CD4-positive, alpha-beta T cell treated with Interleukin-21 for 1 hour (primary cell): Measurements from ENCODE around the gene C11orf68.
A peak's percentile ranks its signal among the peaks of the same experiment; 100 is the strongest.

ENCODE experiments used
- DNase-seq: peaks from one replicate; pipeline ENCODE4 v3.0.0-alpha.2; 2020

C11orf68 gene

DNA sequence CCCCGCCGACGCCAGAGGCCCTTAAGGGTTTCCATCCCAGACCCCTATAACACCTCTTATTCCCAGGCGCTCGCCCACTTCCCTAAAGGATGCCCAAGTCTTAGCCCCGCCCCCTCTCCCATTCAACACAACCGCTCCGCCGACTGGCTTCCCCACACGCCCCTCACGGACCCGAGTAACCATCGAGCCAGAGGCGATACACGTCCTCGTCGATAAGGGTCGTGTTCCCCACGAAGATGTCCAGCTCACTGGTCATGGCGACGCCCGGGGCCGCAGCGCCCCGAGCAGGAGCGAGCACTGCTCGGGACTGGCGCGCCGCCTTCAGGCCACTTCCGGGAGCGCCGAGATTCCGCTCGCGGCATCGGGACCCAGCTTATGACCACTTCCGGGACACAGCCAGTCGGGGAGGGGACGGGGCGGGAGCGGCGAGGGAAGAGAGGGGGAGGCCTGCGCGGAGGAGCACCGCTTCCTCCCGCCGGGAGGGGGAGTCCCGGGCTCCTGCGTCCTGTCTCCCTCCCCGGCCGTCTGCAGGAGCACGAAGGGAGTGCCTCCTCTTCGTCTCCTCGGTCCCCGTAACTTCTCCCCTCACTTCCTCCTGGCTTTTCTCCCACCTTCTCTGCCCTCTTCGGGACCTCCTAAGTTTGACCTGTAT lies 30.6 kb downstream of the C11orf68 start, which contains the start of gene FIBP:
TSS of gene FIBP (minus strand) at position 309 of the 652 bp plus-strand sequence. CDS start at position 256, 53 bp downstream.
- peak; percentile 96 for DNase-seq

DNA sequence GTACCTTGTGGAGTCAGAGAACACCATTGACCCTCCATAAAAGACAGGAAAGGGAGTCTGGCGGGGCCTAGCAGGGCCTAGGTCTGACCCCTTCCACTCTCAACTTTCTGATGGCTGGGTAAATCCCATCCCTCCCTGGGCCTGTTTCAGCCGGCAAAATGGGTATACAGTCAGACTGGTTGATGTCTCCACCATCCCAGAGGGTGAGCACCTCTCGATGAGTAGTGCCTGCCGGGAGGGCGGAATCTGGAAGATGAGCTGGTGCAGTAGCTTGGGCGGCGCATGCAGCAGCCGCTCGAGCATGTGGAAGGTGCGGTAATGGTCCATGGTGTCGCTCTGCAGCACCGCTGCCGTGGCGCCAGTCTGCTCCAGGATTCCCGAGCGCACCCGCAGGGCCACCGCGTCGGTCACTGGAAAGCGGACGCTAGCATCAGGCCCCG lies 31.1 kb downstream of the C11orf68 start:
- peak; percentile 23 for DNase-seq

DNA sequence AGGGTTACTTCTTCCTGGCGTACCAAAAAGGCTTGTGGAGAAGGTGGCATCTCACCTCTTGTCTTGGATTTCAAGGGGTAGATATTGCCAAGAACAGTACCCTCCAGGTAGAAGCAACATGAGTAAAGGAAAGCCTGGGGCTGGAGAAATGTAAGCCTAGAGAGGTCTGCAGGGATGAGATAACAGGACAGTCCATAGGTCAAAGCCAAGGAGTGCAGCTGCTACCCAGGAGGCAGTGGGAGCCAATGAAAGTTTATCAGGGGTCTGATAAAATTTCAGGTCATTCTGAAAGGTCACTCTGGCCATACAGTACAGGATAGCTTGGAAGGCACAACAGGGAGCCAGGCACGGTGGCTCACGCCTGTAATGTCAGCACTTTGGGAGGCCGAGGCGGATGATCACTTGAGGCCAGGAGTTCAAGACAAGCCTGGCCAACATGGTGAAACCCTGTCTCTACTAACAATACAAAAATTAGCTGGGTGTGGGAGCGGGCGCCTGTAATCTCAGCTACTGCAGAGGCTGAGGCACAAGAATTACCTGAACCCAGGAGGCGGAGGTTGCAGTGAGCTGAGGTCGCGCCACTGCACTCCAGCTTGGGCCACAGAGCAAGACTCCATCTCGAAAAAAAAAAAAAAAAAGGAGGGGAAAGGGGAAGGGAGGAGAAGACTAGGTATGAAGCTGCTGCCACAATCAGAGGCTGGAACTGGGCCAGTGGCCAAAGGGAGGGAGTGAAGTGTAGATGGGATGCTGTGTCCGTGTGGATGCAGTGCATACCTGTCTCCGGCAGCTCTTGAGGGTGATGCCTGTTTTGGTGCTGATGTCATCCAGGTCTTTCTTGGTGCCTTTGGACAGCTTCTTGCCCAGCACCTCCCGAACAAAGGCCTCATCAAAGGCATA lies 31.8 kb downstream of the C11orf68 start:
- DNase-seq, result no peak

DNA sequence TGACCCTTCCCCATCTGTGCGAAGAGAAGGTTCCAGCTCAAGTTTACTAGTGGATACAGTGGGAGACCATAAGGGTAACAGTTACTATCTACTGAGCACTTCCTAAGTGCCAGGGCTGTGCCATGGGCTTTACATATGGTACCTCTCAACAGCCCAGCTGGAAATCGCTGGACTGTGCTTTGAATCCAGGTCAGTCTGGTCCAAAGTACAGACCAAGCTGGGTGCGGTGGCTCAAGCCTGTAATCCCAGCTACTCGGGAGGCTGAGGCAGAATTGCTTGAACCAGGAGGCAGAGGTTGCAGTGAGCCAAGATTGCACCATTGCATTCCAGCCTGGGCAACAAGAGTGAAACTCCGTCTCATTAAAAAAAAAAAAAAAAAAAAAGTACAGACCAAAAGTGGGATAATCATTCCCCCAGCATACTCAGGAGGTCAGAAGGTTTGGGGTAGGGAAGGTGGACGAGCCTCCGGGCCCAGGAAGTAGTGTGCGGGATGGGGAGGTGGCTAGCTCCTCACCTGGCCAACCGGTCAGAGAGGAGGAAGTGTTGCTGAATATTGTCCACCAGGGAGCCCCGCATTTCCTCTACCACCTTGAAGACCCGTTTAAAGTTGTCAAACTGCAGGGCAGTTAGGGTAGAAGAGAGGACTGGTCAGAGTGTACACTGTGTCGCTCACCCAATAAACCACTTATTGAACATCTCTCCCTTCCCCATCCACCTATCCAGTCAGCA lies 32.9 kb downstream of the C11orf68 start:
- no peak for DNase-seq

DNA sequence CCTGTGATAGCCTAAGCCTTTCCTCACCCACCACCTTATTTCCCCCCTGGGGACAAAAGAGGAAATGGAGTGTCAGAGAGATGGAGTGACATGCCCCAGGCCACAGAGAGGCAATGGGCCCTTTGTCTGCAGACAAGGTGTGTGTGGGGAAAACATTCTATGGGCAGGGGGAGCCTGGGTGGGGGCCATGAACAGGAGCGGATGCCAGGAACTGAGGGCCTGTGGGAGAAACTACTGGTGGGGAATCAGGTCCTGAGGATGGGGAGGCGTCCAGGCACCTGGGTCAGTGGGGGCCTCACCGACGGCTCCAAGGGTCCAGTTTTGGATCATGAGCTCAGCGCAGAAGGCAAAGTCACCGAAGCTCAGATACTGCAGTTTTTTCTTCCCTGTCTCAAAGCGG lies 33.6 kb downstream of the C11orf68 start:
- no peak for DNase-seq

DNA sequence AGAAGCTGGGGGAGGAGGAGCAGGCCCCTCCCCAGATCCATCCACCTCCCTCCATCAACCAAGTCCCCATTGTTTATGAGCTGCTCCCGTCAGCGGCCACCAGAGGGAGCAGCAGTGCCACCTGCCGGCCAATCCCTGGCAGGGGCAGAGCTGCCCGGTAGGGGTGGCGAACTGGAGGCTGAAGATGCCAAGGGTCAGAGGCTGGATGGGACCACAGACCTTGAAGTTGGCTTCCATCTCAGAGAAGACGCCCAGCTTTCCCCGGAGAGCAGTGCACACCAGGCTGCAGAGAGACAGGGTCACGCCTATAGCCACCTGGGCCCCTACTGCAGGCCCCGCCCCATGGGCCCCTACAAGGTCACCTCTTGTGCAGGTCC lies 34.2 kb downstream of the C11orf68 start:
- DNase-seq, result peak; percentile 87

DNA sequence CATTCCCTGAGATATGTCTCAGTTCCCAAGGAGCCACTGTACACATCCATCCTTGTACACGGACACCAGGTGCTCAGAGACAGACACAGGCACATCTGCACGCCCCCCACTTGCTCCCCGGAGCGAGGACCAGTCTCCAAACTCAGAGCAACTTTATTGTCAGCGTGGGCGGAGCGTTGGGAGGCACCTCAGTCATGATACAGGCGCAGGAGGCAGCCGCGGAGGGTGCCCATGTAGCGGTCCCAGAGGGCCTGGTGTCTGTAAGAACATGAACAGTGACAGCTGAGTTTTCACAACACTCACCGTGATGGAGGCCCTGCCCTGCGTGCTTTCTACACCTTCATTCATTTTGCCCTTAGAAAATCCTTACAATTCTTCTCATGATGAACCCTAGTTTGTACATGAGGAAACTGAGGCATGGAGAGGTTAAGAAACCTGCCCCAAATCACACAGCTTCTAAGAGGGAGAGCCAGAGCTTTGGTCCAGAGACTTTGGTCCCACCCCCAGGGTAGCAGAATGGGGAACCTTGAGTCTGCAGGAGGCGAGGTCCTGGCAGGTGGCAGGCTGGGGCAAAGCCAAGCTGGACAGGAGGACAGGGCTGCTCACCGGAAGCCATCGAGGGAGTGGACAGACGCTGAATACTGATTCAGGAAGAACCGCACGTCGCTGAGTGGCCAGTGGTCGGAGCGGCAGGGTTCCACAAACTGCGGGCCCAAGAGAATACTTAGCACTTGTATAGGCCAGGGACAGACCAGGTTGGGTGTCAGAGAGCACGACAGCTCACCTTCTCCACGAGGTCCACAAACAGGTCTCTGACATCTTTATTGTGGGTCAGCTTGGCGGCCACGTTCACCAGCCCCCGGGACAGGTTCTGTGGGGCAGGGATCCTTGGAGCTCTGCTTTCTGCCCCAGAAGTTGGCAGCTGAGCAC lies 34.8 kb downstream of the C11orf68 start:
- DNase-seq, result no peak

DNA sequence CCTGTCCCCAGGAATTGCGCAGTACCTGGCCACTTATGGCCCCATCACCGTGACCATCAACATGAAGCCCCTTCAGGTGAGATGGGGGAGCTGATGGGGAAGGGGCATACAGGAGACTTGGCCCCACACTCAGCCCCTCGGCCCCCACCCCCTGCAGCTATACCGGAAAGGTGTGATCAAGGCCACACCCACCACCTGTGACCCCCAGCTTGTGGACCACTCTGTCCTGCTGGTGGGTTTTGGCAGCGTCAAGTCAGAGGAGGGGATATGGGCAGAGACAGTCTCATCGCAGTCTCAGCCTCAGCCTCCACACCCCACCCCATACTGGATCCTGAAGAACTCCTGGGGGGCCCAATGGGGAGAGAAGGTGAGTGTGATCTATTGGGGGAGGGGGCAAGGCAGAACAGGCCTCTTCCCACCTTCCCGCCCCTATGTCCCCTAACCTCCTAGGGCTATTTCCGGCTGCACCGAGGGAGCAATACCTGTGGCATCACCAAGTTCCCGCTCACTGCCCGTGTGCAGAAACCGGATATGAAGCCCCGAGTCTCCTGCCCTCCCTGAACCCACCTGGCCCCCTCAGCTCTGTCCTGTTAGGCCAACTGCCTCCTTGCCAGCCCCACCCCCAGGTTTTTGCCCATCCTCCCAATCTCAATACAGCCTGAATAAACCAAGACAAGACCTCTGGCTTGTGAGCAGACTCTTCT lies 35.7 kb downstream of the C11orf68 start:
- no peak for DNase-seq

DNA sequence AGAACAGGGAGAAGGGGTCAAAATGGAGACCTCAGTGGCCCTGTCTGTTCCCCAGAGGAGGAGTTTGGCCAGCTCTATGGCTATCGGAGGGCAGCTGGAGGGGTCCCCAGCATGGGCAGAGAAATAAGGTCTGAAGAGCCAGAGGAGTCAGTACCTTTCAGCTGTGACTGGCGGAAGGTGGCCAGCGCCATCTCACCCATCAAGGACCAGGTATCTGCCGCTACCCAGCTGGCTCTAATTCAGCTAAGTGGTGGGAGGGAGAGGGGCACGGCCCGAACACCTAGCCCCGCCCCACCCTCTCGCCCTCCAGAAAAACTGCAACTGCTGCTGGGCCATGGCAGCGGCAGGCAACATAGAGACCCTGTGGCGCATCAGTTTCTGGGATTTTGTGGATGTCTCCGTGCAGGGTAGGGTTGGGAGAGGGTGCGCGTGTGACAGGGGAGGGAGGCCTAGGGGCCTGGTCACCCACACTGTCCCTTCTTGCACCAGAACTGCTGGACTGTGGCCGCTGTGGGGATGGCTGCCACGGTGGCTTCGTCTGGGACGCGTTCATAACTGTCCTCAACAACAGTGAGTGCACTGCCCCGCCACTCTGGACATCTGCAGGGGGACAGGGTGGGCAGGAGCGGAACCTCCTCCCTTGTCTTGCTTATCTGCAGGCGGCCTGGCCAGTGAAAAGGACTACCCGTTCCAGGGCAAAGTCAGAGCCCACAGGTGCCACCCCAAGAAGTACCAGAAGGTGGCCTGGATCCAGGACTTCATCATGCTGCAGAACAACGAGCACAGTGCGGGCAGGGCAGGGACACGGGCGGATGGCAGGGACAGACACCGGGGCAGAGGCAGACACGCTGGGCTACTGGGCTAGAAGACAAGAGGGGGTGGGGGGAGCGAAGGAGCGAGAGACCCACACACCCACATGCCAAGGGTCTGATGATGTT lies 36.5 kb downstream of the C11orf68 start:
- no peak for DNase-seq

DNA sequence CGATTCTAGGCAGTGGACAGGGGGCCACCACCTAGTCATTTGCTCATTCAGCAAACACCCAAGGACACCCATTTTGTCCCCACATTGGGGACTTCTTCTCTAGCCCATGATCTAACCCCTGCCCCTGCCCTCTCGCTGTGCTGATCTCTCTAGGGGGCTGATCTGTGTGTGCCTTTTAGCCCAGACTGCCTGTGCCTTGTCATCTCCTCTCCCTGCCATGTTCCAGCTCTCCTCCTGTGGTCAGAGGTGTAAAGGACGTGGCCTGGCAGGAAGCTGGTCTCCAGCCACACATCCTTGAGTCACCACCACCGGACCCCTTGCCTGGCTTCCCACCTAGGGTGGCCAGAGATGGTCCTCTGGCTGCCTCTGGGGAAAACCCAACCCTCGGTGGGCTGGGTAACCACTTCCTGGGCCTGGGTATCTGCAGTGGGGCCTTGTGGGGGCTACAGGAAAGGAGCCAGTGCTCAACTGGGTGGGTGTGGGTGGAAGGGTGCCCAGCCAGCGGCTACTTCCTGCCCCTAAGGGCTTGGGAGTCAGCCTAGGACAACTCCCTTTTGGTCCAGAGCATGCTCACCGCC lies 37.9 kb downstream of the C11orf68 start:
- peak; percentile 38 for DNase-seq

DNA sequence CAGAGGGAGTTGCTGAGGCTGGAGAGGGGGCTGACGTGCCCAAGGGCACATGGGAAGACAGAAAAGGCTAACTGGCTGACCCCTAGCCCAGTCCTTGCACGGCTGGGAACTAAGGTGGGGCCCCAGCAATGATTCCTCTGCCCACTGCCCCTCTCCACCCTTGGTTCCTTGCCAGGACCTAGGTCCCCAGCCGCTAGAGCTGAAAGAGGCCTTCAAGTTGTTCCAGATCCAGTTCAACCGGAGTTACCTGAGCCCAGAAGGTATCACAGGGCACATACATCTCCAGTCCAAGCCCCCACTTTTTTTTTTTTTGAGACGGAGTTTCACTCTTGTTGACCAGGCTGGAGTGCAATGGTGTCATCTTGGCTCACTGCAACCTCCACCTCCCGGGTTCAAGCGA lies 38.8 kb downstream of the C11orf68 start:
- DNase-seq, result no peak

DNA sequence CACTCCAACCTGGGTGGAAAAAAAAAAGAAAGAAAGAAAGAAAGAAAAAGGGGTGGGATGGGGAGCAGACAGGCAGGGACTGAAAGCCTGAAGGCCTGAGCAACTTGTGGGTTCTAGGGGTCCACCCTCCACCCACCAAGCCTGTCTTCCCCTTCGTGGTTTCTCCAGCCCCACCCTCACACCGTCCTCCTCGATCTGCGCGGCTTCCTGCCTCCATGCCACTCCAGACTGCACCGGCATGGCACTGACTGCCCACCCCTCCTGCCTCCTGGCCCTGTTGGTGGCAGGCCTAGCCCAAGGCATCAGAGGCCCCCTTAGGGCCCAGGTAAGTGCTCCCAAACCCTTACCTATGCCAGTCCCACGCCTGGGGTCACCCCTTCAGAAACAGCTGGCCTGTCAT lies 39.2 kb downstream of the C11orf68 start, which contains the start of gene CTSW:
TSS of gene CTSW (plus strand) at position 221 of the 400 bp plus-strand sequence. CDS start at position 239, 18 bp downstream.
- peak; percentile 70 for DNase-seq

DNA sequence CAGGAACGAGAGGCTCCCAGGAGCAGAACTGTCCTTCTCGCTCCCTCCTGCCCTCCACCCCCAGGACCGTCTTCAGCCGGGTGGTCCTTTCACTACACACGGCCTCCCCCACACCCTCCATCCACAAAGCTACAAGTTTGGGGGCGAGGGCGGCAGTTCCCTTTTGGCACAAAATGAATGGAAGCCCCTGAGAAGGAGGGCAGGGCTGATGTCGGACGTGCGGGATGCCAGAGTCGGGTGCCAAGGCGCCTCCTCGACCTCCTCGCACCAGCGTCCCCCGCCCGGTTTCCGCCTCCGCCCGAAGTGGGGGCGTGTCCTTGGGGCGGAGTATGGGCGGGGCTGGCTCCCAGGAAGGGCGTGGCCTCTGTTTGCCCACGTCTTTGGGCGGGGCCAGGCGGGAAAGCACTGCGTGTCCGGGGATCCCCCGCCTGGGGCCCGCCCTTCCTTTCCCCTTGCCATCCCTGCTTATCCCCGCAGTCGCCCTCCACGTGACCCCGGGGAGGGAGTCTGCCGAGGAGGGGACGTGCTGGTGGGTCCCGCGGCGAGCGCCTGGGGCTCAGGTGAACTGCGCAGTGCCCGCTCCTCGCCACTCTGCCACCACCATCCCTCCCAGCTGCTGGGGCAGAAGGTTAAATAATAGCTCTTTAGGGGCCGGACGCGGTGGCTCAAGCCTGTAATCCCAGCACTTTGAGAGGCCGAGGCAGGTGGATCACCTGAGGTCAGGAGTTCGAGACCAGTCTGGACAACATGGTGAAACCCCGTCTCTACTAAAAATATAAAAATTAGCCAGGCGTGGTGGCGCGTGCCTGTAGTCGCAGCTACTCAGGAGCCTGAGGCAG lies 45.3 kb downstream of the C11orf68 start:
- peak; percentile 97 for DNase-seq

DNA sequence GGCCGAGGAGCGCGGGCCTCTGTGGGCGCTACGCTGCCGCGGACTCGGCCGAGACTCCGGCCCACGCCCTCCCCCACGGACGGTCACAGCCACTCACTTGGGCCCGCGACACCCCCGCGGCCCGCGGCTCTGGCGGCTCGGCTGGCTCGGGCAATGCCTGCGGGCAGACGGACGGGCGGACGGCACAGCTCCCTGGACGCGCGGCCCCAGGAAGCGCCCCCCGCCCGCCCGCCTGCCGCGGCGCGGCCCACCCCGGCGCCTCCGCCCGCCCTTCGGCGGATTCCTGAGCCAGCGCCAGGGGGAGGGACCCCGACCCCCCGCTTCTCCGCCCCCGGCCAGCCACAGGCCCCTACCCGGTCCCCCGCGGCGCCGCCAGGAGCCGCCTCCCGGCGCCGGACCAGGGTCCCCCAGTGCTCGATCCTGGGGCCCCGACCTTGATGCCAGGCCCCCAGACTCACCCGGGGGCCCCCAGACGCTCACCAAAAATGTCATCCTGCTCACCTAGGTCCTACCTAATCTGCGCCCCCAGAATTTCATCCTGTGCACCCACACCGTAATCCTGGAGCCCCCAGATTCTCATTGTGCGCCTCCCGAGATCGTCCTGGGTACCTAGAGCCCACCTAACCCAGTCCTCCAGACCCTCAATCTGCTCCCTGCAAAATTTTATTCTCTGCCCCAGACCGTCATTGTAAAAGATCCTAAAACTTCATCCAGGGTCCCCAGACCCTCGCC lies 46.1 kb downstream of the C11orf68 start, which contains the start of gene EFEMP2:
TSS of gene EFEMP2 (minus strand) at position 215 of the 732 bp plus-strand sequence. CDS start 446 bp downstream, outside the sequence.
- no peak for DNase-seq

DNA sequence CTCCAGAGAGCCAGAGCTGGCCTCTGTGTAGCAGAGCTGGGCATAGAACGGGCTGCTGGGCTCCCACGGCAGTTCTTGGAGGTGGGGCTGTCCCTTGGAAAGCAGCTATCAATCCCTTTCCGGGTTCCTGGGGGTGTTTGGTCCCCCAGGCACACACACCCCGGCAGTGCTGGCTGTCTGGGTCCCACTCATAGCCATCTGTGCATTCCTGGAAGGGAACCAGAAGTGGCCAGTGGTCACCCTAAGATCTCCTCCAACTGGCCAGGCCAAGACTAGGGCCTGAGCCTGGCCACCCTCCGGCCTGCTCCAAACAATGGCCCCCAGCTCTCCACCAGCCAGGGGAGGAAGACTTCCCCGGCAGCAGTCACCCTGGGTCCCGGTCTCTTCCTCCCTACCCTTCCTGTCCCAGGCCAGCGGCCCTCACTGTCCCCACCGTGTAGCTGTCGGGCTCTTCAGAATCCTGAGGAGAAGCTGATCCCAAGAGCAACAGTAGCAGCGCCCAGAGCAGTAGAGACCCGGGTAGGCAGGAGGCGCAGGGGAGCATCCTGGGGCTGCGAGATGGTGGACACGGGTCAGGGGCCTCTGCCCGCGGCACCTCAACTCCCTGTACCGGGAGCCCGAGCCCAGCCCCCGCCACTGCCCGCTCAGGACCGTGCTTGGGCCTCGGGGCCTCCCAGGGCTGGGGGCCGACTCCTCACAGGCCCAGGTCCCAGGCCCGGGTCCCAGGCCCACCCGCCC lies 46.9 kb downstream of the C11orf68 start:
- no peak for DNase-seq

DNA sequence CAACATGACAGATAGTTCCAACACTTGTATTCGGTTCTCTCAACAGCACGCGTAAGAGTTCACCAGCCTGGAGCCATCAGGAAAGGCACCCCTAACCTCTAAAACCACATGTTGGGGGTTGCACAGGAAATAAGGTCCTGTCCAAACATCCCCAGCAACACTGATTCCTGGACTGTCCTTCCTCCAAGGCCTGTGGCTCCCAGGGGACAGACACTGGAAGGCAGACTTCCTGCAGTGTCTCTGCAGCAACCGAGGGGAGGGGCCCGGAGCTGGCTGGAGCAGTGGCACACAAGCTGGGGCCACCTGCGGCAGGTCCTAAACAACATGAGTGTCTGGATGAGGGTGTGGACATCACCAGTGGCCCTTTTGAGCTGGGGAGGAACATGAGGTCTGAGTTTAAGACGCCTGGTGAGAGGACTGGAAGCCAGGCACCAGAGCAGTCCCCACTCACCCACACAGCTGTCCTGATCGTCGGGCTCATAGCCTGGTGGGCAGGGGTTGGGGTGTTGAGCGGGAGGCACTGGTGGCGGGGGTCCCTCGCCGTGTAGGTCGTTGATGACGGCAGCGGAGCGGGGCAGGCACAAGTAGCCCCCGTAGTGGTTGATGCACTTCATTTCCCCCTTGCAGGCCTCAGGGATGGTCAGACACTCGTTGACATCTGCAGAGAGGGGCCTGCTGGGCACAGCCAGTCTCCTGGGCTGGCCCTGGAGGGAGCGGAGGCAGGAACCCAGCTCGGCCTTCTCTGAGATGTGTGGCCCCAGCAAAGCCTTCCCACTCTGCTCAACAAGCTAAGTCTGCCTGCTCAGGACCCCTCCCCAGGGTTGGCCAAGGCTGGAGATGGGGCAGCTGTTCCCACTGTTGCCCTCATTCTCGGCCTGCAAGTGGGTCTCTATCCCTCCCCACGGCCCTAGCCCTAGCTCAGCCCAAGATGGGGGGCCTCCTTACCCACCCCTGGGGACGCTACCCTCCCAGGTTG lies 47.9 kb downstream of the C11orf68 start:
- DNase-seq, result no peak
